GM23338 (cell line): ENCODE data around the gene PTBP3. TPM values are rescaled to one million over a fixed set of nuclear protein-coding genes. Genes with fewer than 3 reads are reported as not detected.

Experiments
- ATAC-seq: fragments of 200-7000 bp; cut with Tn5 transposase; 3 replicates; pipeline ENCODE4 v1.9.1; 2020
- DNase-seq: peaks from one replicate; pipeline ENCODE4 v3.0.0-alpha.2; 2015; ENCODE audit warnings: low spot score
- H2AFZ ChIP-seq: fragments of 200-600 bp; sonication (generic); 2 replicates; pipeline ENCODE4 v1.8.0; 2016; ENCODE audit warnings: antibody characterized with exemption, mild to moderate bottlenecking, moderate library complexity
- H3F3A ChIP-seq: fragments of 200-600 bp; sonication (generic); replicated peaks from 2 replicates; pipeline ENCODE4 v1.8.0; 2017; ENCODE audit warnings: antibody characterized with exemption, mixed run types, low read depth
- H3K27ac ChIP-seq: fragments of 200-600 bp; sonication (generic); 2 replicates; pipeline ENCODE4 v1.6.1; 2016; ENCODE audit warnings: low read depth
- H3K27me3 ChIP-seq: fragments of 200-600 bp; sonication (generic); 2 replicates; pipeline ENCODE4 v1.8.0; 2016; ENCODE audit warnings: mild to moderate bottlenecking, mixed run types, moderate library complexity; ENCODE audit not compliant: insufficient read depth
- H3K36me3 ChIP-seq: fragments of 200-600 bp; sonication (generic); 2 replicates; pipeline ENCODE4 v1.8.0; 2016; ENCODE audit warnings: mild to moderate bottlenecking; ENCODE audit not compliant: insufficient read depth
- H3K4me1 ChIP-seq: fragments of 200-600 bp; sonication (generic); 2 replicates; pipeline ENCODE4 v1.8.0; 2016; ENCODE audit warnings: mild to moderate bottlenecking, moderate library complexity; ENCODE audit not compliant: insufficient read depth
- H3K4me2 ChIP-seq: fragments of 200-600 bp; sonication (generic); 2 replicates; pipeline ENCODE4 v1.7.1; 2017; ENCODE audit warnings: mixed run types
- H3K4me3 ChIP-seq: fragments of 200-600 bp; sonication (generic); 2 replicates; pipeline ENCODE4 v1.6.1; 2016; ENCODE audit warnings: mixed run types
- H3K79me2 ChIP-seq: fragments of 200-600 bp; sonication (generic); replicated peaks from 2 replicates; pipeline ENCODE4 v1.8.0; 2017; ENCODE audit warnings: mild to moderate bottlenecking; ENCODE audit not compliant: insufficient read depth
- H3K9me2 ChIP-seq: fragments of 200-600 bp; sonication (generic); 2 replicates; pipeline ENCODE4 v1.8.0; 2017; ENCODE audit not compliant: insufficient read depth
- H4K20me1 ChIP-seq: fragments of 200-600 bp; sonication (generic); replicated peaks from 2 replicates; pipeline ENCODE4 v1.8.0; 2017; ENCODE audit warnings: mild to moderate bottlenecking; ENCODE audit not compliant: insufficient read depth
- H3K27ac Mint-ChIP-seq: 2 replicates; pipeline ENCODE4 v1.8.0; 2020; ENCODE audit warnings: inconsistent platforms, mild to moderate bottlenecking, moderate library complexity, mixed read lengths
- H3K27me3 Mint-ChIP-seq: 3 replicates; pipeline ENCODE4 v1.8.0; 2022; ENCODE audit warnings: low read depth, mild to moderate bottlenecking, moderate library complexity, mixed read lengths, inconsistent platforms; ENCODE audit not compliant: insufficient read depth, poor library complexity
- H3K36me3 Mint-ChIP-seq: 3 replicates; pipeline ENCODE4 v1.8.0; 2021; ENCODE audit warnings: low read depth, mild to moderate bottlenecking, inconsistent platforms, moderate library complexity, mixed read lengths
- H3K4me1 Mint-ChIP-seq: 3 replicates; pipeline ENCODE4 v1.8.0; 2020; ENCODE audit warnings: mild to moderate bottlenecking, inconsistent platforms, mixed read lengths
- H3K4me3 Mint-ChIP-seq: 3 replicates; pipeline ENCODE4 v1.8.0; 2021; ENCODE audit warnings: moderate library complexity, mild to moderate bottlenecking, inconsistent platforms, mixed read lengths
- H3K9me3 Mint-ChIP-seq: 3 replicates; pipeline ENCODE4 v1.8.0; 2020; ENCODE audit warnings: moderate library complexity, mild to moderate bottlenecking, inconsistent platforms, mixed read lengths
- CTCF ChIP-seq, 2 experiments: fragments of 200-600 bp in 1 of 2; sonication (generic) in 1 of 2; conservative IDR thresholded peaks; 2 replicates each; pipeline versions ENCODE4 v1.5.1 to v1.6.1; 2016 to 2017; ENCODE audit warnings: antibody characterized with exemption in 2 of 2, low read depth in 2 of 2, mild to moderate bottlenecking in 2 of 2, moderate library complexity in 1 of 2
- ETS1 ChIP-seq: IDR thresholded peaks from 2 replicates; pipeline ENCODE4 v1.6.1; 2016; ENCODE audit warnings: antibody characterized with exemption
- EZH2 ChIP-seq: fragments of 200-600 bp; sonication (generic); IDR thresholded peaks from one replicate; pipeline ENCODE4 v1.8.0; 2017; ENCODE audit warnings: antibody characterized with exemption, mild to moderate bottlenecking, low read depth; ENCODE audit not compliant: unreplicated experiment
- EZH2phosphoT487 ChIP-seq: fragments of 200-600 bp; sonication (generic); IDR thresholded peaks from one replicate; pipeline ENCODE4 v1.8.1; 2018; ENCODE audit warnings: antibody characterized with exemption; ENCODE audit not compliant: unreplicated experiment
- JUNB ChIP-seq: IDR thresholded peaks from one replicate; pipeline ENCODE4 v1.6.1; 2016; ENCODE audit warnings: antibody characterized with exemption; ENCODE audit not compliant: unreplicated experiment
- NANOG ChIP-seq: IDR thresholded peaks from 2 replicates; pipeline ENCODE4 v1.6.1; 2016; ENCODE audit warnings: antibody characterized with exemption, borderline replicate concordance
- POLR2AphosphoS5 ChIP-seq: IDR thresholded peaks from 2 replicates; pipeline ENCODE4 v1.6.1; 2016; ENCODE audit warnings: antibody characterized with exemption, low read depth
- REST ChIP-seq: IDR thresholded peaks from one replicate; pipeline ENCODE4 v1.6.1; 2018; ENCODE audit warnings: antibody characterized with exemption; ENCODE audit not compliant: unreplicated experiment
- ZNF114 ChIP-seq: fragments of 250-450 bp; sonication (Bioruptor Pico); IDR thresholded peaks from 2 replicates; pipeline ENCODE4 v1.5.0; 2020; ENCODE audit warnings: mild to moderate bottlenecking, moderate library complexity
- ZNF331 ChIP-seq: fragments of 250-450 bp; sonication (Bioruptor Pico); IDR thresholded peaks from 2 replicates; pipeline ENCODE4 v1.5.0; 2020; ENCODE audit warnings: low read depth, mild to moderate bottlenecking, moderate library complexity
- polyA plus RNA-seq: library from polyadenylated mRNA; unstranded; fragments of >200 nt; fragmentation: Nextera tagmentation; extraction: Ambion mirVana; gene quantifications from 2 replicates; pipeline ENCODE4 v1.2.1, GENCODE V29; 2016
- total RNA-seq: library from RNA; depleted of rRNA; stranded (reverse); fragments of >200 nt; shearing (Covaris generic); gene quantifications from 2 replicates; pipeline ENCODE4 v1.2.3, GENCODE V29; 2014

Gene PTBP3
- total and polyA plus RNA-seq, 2 experiments from 2014 or later: 20.0 to 92.9 TPM

DNA sequence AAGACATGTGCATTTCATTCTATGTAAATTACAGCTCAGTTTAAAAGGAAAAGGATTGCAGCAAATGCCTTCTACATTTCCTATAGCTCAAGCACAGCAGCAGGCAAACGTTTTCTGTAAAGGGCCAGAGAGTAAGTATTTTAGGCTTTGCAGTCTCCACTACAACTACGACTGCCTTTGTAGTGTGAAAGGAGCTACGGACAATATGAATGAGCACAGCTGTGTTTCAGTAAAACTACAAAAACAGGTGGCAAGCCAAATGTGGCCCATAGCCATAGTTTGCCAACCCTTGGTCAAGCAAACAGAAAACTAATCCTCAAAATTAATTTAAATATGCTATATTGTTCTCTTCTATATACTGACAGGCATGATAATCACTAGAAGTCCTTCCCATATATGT lies 7.2 kb downstream of the PTBP3 start:
- peak; percentile 28 for ATAC-seq
- no peak overlapping the region for H3K4me2 ChIP-seq

GRCh38 chr9:112325600-112325999 lies 7.8 kb downstream of the PTBP3 start:
- Histone ChIP-seq H3K4me1 (peaks cover 36% of the 10 kb centered on the region), H3K4me3 (no peak overlapping the region), H3K27me3 (no peaks in the 10 kb centered on the region), H3F3A (no peaks in the 10 kb centered on the region), H3K4me2 (peak overlapping the region; percentile 58; the same call in 1 of the 2 replicates), H3K9me2 (no peaks in the 10 kb centered on the region), H4K20me1 (peaks cover 21% of the 10 kb centered on the region), H3K79me2 (peaks cover 100% of the 10 kb centered on the region), H3K27ac (peak overlapping the region; percentile 75), H2AFZ (no peak overlapping the region), H3K36me3 (no peaks in the 10 kb centered on the region)
- Mint-ChIP-seq H3K36me3 (peaks cover 4% of the 10 kb centered on the region; the same call in 1 of the 3 replicates), H3K4me1 (peaks cover 42% of the 10 kb centered on the region), H3K9me3 (no peaks in the 10 kb centered on the region), H3K4me3 (no peak overlapping the region; the same call in 2 of the 3 replicates), H3K27me3 (peaks cover 2% of the 10 kb centered on the region), H3K27ac (no peak overlapping the region)
- DNase-seq (no peak), ATAC-seq (peak; percentile 14; the same call in 1 of the 3 replicates)
- TF ChIP-seq NANOG: no peak
- TF ChIP-seq JUNB: no peak
- TF ChIP-seq CTCF (conservative IDR thresholded peaks at IDR 0.05; ENCODE audit: low read depth in 2 of 2): no peak
- TF ChIP-seq EZH2: no peak
- TF ChIP-seq ZNF331: no peak
- no peak for TF ChIP-seq ZNF114 (CRISPR knock-in tag)
- TF ChIP-seq EZH2phosphoT487: no peak
- no peak for TF ChIP-seq POLR2AphosphoS5
- TF ChIP-seq REST: no peak

More for the DNA sequence above, 7.2 kb downstream of the PTBP3 start:
- no peak overlapping the region for H3K4me3 Mint-ChIP-seq
- Histone ChIP-seq H3F3A (no peaks in the 10 kb centered on the region), H3K4me1 (peaks cover 34% of the 10 kb centered on the region), H3K36me3 (no peaks in the 10 kb centered on the region), H3K4me3 (no peak overlapping the region), H4K20me1 (peaks cover 18% of the 10 kb centered on the region), H2AFZ (no peak overlapping the region), H3K9me2 (no peaks in the 10 kb centered on the region), H3K79me2 (peaks cover 100% of the 10 kb centered on the region), H3K27me3 (no peaks in the 10 kb centered on the region), H3K27ac (peak overlapping the region; percentile 75)
- H3K9me3 Mint-ChIP-seq: no peaks in the 10 kb centered on the region
- peaks cover 44% of the 10 kb centered on the region for H3K4me1 Mint-ChIP-seq
- TF ChIP-seq NANOG (no peak), EZH2phosphoT487 (no peak), JUNB (no peak), ETS1 (no peak), CTCF (conservative IDR thresholded peaks at IDR 0.05; ENCODE audit: low read depth in 2 of 2) (no peak)
- H3K27me3 Mint-ChIP-seq: peaks cover 2% of the 10 kb centered on the region
- H3K36me3 Mint-ChIP-seq: peaks cover 4% of the 10 kb centered on the region; the same call in 1 of the 3 replicates
- no peak overlapping the region for H3K27ac Mint-ChIP-seq
- peak; percentile 17 for DNase-seq
